C1 segment of cervical spinal cord (tissue), 14 donors: Measurements from ENCODE around the gene CNST.
"Not testable (repeated sequence)": the region's sequence is repeated elsewhere in the genome, so short reads cannot be mapped to it uniquely, and the experiment has no call there.

Experiments used
- DNase-seq, 14 donors: peaks; one replicate each; lab custom pipeline; 2025; lab: John Stamatoyannopoulos, UW

The CNST gene

DNA sequence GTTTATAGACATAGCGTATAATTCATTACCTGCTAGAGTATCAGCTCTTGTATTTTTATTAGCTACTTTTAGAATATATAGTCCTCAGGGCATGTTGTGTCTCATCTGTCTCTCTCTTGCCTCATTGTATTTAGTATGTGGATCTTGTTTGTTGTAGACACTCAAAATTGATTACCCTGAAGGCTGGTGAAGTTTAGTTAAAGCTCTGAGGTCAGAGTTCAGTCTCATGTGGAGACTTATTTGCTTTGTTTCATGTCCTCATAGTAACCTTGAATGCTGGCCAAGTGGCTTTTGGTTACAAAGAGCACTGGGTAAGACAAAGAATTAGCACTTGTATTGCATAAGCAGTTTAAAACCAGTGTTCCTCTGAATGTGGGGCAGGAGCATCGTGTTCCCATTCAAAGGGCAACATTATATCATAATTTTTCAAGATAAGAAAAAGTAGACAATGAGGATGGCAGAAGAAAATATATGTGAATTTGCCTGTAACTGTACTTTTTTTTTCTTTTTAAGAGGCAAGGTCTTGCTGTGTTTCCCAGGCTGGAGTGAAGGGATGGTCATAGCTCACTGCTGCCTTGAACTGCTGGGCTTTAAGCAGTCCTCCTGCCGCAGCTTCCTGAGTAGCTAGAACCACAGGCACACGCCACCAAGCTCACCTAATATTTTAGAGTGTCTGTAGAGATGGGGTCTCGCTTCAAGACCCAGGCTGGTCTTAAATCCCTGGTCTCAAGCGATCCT, 17.4 kb downstream of the CNST start:
- peak in 1 of 14 donors; percentile 1 for DNase-seq

DNA sequence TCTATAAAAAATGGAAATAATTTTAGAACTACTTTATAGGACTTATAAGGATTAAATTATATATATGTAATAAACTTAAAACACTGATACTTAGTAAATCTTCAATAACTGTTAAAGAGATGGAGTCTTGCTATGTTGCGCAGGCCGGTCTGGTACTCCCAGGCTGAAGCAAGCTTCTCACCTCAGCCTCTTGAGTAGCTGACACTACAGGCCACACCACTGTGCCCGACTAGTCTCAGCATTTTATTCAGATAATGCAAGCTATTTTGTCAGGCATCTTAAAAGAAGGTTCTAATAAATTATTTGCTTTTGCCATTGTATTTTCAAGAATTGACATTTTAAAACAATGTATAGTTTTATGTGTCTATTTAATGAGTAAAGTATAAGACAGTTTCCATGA, 20.8 kb downstream of the CNST start:
- DNase-seq, result no peak

DNA sequence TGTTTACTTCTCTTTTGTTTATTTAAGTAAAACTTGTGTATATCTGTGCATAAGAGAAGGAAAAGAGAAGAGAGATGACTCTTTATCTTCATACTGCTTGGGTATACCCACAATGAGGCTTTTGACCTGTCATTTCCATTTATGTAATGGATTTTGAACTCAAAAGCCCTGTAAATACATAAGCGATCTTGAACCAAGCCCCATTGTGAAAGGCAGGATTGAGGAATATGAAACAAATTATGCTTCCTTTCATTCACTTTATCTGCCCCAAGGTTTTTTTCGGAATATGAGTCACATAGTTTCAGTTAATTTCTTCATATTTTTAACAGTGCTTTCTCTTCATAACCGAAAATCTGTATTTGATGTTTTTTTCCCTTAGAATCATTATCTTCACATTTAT, 21.4 kb downstream of the CNST start:
- no peak for DNase-seq

DNA sequence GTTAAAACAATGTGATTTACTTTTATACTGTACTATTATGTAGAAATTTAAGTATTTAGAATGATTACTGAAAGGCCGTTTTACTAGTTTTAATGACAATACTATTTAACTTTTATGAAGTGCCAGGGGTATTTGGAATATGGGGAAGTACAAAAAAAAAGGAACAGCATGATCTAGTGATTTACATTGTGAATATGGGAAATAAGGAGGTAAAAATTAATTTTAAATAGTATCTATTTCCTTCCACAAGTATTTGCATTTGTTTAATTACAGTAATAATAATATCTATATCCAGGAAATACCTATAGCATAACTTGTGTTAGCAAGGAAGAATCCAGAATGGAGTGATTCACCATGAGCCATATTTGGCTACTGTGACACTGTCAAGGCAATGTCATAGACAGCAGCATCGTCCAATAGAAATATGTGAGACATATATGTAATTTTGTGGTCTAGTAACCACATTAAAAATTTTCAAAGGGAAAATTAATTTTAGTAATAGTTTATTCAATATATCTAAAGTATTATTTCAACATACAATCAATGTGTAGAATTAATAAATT, 22.0 kb downstream of the CNST start:
- no peak for DNase-seq

GRCh38 chr1:246589919-246590318, 23.7 kb downstream of the CNST start:
- not testable (repeated sequence) for DNase-seq

DNA sequence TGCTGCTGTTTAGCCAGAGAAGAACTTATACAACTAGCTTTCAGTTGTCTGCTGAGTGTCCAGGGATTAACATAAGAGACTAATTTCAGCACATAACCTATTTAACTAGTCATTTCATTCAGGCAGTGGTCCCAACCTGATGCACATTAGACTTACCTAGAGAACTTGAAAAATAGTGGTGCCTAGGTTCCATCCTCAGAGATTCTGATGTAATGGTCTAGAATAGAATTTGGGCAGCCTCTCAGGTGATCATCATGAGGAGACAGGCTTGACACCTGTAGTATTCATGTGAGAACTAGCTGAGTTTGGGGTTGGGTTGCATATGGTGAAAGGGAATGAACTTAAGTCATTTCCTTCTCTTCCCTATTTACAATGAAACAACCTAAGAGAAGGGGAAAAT, 24.8 kb downstream of the CNST start:
- DNase-seq, result no peak

DNA sequence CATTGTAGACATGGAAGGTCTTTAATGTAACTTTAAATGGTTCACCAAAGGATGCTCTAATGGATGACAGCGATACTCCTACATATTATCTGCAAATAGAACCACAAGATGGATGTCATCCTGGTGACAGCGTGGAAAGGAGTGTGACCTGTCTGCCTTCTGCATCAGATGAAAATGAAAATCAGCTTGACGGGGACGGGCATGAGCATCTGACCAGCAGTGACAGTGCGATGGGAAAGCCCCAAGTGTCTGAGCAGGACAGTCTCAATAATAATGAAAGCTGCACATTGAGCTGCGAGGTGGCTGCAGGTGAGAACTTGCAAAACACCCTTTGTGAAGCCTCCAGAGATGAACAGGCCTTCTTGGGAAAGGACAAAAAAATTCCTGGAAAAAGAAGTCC, 25.2 kb downstream of the CNST start:
- DNase-seq, result no peak

DNA sequence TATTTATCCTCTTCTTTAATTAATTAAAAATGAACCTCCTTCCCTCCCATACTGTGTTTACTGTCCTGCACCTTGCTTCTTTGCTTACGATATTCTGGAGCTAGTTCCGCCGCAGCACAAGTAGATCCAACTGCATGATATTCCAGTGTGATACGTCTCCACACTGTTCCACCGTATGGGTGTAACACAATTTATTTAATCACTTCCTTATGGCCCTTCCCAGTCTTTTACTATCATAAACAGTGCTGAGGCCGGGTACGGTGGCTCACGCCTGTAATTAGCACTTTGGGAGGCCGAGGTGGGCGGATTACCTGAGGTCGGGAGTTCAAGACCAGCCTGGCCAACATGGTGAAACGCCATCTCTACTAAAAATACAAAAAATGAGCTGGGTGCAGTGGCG, 25.7 kb downstream of the CNST start:
- no peak for DNase-seq

GRCh38 chr1:246592695-246593094, 26.4 kb downstream of the CNST start:
- DNase-seq, result no peak

GRCh38 chr1:246595146-246595545, 28.9 kb downstream of the CNST start:
- no peak for DNase-seq

- DNase-seq, result no peak
Measured at GRCh38 chr1:246597340-246597739, 31.1 kb downstream of the CNST start.

DNA sequence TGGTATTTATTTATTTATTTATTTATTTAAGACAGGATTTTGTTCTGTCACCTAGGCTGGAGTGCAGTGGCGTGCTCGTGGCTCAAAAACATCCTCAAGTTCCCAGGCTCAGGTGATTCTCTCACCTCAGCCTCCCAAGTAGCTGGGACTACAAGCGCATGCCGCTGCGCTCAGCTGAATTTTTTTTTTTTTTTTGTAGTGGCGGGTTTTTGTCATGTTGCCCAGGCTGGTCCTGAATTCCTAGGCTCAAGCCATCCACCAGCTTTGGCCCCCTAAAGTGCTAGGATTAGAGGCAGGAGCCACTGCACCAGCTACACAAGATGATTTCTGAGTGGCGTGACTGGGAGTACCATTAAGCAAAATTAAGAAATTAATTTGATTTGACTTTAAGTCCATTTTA, 31.7 kb downstream of the CNST start:
- peak in 1 of 14 donors; percentile 41 for DNase-seq

GRCh38 chr1:246599315-246599714, 33.1 kb downstream of the CNST start:
- DNase-seq, result no peak

DNA sequence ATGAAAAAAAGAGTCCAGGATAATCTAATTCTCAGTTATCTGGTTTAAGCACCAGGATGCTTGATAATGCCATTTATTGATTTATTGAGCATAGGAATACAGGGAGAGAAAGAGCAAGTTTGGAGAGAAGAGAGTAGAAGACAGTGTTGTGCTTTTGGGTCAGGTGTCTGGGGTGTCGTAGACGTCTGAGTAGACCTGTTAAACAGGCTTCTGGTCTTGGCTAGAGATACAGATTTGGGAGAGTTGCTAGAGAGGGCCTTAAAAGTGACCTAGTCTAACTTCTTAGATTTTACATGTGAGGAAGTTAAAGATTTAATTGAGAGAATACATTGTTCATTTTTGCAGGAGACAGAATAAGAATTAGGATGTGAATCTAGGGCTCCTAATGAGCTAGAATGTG, 34.3 kb downstream of the CNST start:
- no peak for DNase-seq

DNA sequence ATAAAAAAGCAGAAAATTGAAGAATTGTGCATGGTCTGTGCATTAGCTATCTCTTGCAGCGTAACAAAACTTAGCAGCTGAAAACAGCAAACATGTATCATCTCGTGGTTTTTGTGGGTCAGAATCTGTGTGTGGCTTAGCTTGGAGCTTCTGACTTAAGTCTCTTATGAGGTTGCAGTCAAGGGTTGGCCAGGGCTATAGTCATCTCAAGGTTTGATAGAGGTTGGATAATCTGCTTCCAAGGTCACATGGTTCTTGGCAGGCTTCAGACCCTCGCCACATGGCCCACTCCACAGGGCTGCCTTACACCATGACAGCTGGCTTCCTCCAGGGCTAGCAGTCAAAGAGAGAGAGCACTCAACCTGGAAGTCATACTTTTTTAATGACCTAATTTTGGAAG, 35.9 kb downstream of the CNST start:
- DNase-seq, result peak in 1 of 14 donors; percentile 82

DNA sequence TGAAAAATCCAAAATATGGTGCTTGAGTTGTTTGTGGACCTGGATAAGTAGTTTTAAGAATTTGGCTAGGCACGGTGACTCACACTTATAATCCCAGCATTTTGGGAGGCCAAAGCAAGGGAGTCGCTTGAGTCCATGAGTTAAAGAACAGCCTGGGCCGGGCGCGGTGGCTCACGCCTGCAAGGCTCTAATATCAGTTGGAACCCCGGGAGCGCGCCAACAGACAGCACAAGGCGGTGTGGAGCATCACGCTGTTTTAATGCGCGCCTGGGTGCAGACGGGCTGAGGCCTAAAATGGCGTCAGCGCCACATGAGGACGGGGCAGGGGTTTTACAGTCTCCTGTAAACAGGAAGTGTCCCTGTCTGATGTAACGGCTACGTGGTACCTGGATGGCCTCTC, 39.0 kb downstream of the CNST start:
- DNase-seq, result not testable (repeated sequence)

DNA sequence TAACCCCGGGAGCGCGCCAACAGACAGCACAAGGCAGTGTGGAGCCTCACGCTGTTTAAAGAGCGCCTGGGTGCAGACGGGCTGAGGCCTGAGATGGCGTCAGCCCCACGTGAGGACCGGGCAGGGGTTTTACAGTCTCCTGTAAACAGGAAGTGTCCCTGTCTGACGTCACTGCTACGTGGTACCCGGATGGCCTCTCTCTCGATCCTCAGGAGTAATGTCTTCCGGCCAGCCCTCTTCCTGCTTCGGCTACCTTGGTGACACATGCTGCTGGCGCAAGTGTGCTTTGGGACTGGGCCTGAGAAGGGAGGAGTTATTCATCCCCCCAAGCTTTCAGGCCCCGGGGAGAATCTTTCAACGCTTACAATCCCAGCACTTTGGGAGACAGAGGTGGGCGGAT, 41.2 kb downstream of the CNST start:
- DNase-seq, result no peak

DNA sequence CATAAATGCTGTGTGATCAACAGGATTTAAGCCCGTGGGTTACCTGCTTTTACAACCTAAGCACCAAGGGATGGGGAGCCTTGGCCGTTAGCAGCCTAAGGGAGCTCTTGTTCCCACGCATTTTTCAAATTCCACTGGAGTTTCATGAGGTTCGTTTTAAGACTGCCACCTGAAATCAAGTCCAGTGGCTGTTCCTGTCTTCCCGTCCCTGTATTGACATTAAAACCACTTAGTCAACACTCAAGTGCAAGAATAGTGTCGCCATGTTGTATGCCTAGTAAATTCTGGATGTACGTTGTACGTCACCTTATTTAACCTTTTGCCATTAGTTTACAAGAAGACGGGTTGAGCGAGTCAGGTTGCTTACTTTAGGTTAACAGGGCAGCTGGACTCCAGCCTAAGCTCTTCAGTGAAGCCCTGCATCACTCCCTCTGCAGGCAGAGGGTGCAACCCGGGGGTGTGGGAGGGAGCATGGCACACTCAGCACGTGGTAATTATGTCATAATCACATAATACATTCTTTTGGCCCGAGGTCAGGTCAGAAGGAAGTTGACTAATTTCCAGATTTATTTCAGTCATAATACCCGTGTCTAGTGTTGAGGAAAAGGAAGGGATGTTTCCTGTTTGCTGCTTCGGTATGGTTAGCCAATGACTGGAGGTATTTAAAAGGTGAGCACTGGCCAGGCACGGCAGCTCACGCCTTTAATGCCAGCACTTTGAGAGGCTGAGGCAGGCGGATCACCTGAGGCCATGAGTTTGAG, 42.5 kb downstream of the CNST start:
- DNase-seq, result peak in 1 of 14 donors; percentile 24

DNA sequence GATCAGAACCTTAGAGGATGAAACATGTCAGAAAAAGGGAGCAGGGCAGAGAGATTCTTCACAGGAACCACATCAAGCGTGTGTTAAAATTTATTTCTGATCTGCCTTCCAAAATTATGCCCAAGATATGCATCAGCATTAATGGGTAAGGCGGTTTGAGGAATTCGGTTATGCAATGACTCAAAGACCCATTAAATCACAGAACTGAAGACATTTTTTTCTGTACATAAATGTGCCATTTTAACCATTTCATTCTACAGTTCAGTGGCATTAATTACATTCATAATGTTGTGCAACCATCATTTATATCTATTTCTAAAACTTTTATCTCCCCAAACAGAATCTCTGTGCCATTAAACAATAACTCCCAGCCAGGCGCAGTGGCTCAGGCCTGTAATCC, 43.4 kb downstream of the CNST start:
- DNase-seq, result no peak

DNA sequence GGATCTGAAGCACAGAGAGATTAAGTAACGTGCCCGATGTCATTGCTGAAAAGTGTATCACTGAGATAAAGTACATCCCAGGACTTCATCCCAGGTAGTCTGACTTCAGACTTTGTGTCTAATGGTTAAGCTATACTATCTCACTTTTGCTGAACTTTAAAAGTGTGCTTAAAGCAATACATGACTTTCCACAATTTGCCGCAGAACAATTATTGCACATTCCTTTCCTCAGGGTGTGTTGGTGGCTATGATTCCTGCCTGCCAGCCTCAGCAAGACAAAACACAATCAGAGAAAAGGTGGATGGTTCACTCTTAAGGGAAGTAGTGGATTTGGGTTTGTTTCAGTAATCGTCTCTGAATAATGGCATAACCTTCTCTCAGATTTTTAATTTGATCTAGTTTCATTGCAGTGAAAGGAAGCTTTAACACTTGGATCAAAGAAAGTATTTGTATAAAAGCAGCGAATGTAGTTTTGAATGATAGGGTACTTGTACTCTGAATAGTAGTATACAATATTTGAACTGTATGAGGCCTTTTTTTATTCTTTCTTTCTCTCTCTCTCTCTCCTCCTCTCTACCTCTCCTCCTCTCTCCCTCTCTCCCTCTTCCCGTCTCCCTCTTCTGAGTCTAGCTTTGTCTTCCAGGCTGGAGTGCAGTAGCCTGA, 47.0 kb downstream of the CNST start:
- no peak for DNase-seq

GRCh38 chr1:246617156-246617555, 50.9 kb downstream of the CNST start:
- DNase-seq, result no peak

DNA sequence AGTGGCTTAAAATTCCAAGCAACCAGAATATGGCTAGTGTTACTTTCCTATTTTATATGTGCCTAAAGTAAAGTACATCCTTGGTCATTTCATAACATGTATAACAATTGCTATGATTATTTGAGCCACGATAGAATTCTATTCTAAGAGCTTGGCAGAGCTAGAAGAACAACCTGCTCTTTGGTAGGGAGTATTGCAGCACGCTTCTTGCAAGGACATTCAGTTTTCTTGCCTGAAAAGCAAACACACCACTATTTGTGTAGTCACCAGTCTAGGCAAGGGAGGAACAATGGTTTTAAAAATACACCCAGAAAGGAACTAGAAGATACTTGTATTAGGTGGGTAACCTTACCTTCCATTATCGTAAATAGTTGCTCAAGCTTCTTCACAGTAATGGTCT, 51.5 kb downstream of the CNST start:
- no peak for DNase-seq
